Stimulated activated CD4-positive, alpha-beta T cell treated with anti-CD3 and anti-CD28 coated beads, Interleukin-12 subunit alpha, Interleukin-12 subunit beta, amount 100 ng/mL, for 4 hours (primary cell): ENCODE measurements around the gene MYL6.
"Not testable (repeated sequence)": the region's sequence is repeated elsewhere in the genome, so short reads cannot be mapped to it uniquely, and the experiment has no call there.

Experiments used
- DNase-seq: peaks from one replicate; pipeline ENCODE4 v3.0.0-alpha.2; 2020

MYL6 gene

GRCh38 chr12:56158029-56158925 lies at the start of gene MYL6:
Gene MYL6, plus strand, starts transcription at chr12:56158359. Its CDS starts 43 bp downstream, at chr12:56158402.
- DNase-seq: peak; percentile 79

GRCh38 chr12:56110571-56110970 lies 47.6 kb upstream of the MYL6 start:
- no peak for DNase-seq

GRCh38 chr12:56114084-56114483 lies 44.1 kb upstream of the MYL6 start:
- no peak for DNase-seq

- no peak for DNase-seq
Measured at GRCh38 chr12:56115329-56115728, 42.8 kb upstream of the MYL6 start.

GRCh38 chr12:56116267-56117081 lies 41.7 kb upstream of the MYL6 start, which contains the start of gene RPL41:
Gene RPL41, plus strand, starts transcription at chr12:56116633.
- peak; percentile 91 for DNase-seq

GRCh38 chr12:56117082-56117706 lies 41.0 kb upstream of the MYL6 start:
- not testable (repeated sequence) for DNase-seq

GRCh38 chr12:56117778-56118687 lies 40.1 kb upstream of the MYL6 start, which contains the start of gene ZC3H10:
Gene ZC3H10, plus strand, starts transcription at chr12:56118266. Its CDS starts 2,297 bp downstream, at chr12:56120563.
- DNase-seq: peak; percentile 94

- no peak for DNase-seq
Measured at GRCh38 chr12:56118688-56119357, 39.3 kb upstream of the MYL6 start.

- peak; percentile 47 for DNase-seq
Measured at GRCh38 chr12:56119361-56119796, 38.8 kb upstream of the MYL6 start.

GRCh38 chr12:56120158-56120846 lies 37.9 kb upstream of the MYL6 start:
- DNase-seq: no peak

GRCh38 chr12:56121204-56121870 lies 36.8 kb upstream of the MYL6 start:
- no peak for DNase-seq

- DNase-seq: no peak
Measured at GRCh38 chr12:56122637-56123036, 35.5 kb upstream of the MYL6 start.

- DNase-seq: no peak
Measured at GRCh38 chr12:56124133-56124532, 34.0 kb upstream of the MYL6 start.

GRCh38 chr12:56126732-56127239 lies 31.4 kb upstream of the MYL6 start:
- no peak for DNase-seq

GRCh38 chr12:56127485-56127887 lies 30.7 kb upstream of the MYL6 start:
- DNase-seq: no peak

- peak; percentile 90 for DNase-seq
Measured at GRCh38 chr12:56127888-56128669, 30.1 kb upstream of the MYL6 start, which contains the start of gene ESYT1. Gene ESYT1, plus strand, starts transcription at chr12:56128267. Its CDS starts 53 bp downstream, at chr12:56128320.

GRCh38 chr12:56128670-56129205 lies 29.4 kb upstream of the MYL6 start:
- DNase-seq: no peak

- peak; percentile 56 for DNase-seq
Measured at GRCh38 chr12:56129206-56129941, 28.8 kb upstream of the MYL6 start.
